Measurements from ENCODE around the gene PLAAT3.
"Not testable (repeated sequence)": the region's sequence is repeated elsewhere in the genome, so short reads cannot be mapped to it uniquely, and the experiment has no call there.

PLAAT3 gene

DNA sequence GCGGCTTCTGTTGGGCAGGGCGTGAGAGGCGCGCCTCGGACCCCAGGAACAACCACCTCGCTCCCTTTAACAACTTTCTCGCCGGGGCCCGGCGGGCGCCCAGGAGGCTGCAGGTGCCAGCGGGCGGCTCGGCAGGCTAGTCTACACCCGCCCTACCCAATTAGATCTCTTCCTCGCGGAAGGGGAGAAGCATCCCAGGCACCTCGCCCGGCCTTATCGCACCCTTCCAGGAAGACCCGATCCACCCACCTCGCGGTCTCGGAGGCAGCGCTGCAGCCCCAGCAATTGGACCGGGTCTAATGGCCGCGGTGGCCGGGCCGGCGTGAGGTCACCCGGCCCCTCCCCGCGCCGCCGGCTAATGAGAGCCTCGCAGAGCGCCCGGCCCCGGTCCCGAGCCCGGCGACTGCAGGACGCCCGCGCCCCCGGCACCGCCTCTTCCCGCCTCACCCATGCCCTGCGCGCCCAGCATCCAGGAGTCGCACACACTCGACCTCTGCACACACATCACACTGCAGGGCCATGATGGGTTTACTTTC lies at the start of gene PLAAT3:
TSS of gene PLAAT3 (minus strand) at position 298 of the 536 bp plus-strand sequence. CDS start 419 bp downstream, outside the sequence.
- peak; percentile 9 to 12 for DNase-seq (ENCODE audit: low read depth in 2 of 2)

- DNase-seq (ENCODE audit: low read depth in 2 of 2) = no peak
These were observed 49.6 kb upstream of the PLAAT3 start for GRCh38 chr11:63663809-63664208.

- no peak for DNase-seq (ENCODE audit: low read depth in 2 of 2)
These were observed 46.7 kb upstream of the PLAAT3 start for GRCh38 chr11:63660972-63661371.

DNA sequence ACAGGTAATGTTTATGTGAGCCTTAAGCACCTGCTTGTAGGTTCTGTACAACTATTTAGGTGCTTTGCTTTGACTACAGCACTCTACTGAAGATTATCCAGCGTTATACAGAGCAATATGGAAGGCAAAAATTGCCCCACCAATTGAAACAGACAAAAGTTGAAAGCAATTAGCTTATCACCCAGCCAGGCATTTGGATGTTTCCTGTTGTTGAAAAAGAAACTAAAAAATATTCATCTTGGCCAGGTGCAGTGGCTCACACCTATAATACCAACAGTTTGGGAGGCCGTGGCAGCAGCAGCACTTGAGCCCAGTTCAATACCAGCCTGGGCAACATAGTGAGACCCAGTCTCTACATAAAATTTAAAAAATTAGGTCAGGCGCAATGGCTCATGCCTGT lies 38.4 kb upstream of the PLAAT3 start:
- no peak for DNase-seq (ENCODE audit: low read depth in 2 of 2)

GRCh38 chr11:63643205-63643604 lies 29.0 kb upstream of the PLAAT3 start:
- DNase-seq (ENCODE audit: low read depth in 2 of 2) = no peak

GRCh38 chr11:63641727-63642126 lies 27.5 kb upstream of the PLAAT3 start:
- DNase-seq (ENCODE audit: low read depth in 2 of 2) = no peak

DNA sequence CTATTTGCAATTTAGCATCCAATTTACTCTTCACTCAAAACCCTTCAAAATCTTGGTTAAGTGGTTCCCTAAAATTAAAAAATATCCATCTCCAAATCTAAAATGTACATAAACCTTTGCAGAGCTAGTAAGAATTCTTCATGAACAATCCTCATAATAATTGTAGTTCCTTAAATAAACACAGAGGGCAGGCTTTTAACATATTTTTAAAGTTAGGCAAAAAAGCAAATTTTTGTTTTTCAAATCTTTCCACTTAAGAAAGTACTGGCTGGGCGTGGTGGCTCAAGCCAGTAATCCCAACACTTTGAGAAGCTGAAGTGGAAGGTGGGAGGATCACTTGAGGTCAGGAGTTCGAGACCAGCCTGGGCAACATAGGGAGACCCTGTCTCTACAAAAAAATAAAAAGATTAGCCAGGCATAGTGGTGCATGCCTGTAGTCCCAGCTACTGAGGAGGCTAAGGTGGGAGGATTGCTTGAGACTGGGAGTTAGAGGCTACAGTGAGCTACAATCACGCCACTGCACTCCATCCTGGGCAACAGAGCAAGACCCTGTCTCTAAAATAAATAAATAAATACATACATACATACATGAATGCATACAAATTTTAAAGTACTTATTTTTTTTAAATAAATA lies 25.1 kb upstream of the PLAAT3 start:
- no peak for DNase-seq (ENCODE audit: low read depth in 2 of 2)

GRCh38 chr11:63638436-63638835 lies 24.2 kb upstream of the PLAAT3 start:
- not testable (repeated sequence) for DNase-seq (ENCODE audit: low read depth in 2 of 2)

GRCh38 chr11:63635762-63636465 lies 21.7 kb upstream of the PLAAT3 start:
- DNase-seq (ENCODE audit: low read depth in 2 of 2) = peak; percentile 43 to 56

DNA sequence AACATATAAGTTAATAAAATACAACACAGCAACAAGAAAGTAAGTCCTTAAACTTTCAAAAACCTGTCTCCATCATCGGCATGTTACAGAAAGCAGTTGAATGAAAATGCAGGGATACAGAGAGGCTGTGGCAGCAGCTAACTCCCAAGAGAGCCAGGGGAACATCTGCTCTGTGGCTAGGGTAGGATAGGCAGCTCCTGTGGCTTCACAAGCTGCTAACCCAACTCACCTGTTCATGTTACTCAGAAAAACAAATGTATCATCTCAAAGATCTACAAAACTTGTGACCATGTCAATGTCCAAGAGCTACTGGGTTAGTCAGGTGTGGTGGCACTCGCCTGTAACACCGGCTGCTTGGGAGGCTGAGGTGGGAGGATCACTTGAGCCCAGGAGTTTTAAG lies 15.2 kb upstream of the PLAAT3 start:
- no peak for DNase-seq (ENCODE audit: low read depth in 2 of 2)

DNA sequence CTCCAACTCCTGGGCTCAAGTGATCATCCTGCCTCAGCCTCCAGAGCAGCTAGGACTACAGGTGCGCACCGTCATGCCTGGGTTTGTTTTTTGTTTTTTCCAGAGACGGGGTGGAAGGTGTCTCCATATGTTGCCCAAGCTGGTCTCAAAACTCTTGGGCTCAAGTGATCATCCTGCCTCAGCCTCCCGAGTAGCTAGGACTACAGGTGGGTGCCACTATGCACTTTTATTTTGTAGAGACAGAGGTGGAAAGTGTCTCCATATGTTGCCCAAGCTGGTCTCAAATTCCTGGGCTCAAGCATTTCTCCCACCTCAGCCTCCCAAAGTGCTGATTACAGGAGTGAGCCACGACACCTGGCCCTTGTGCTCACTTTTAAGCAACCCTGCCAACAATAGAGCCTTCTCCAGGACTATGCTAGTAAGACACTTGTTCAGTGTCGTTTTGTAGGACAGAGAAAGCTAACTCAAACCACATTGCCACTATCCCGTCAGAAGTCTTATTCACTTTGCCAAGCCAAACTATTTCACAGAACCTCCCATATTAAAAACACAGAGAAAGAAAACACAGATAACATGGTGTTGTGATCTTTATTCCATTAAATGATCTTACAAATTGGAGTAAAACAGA lies 9.4 kb upstream of the PLAAT3 start:
- no peak for DNase-seq (ENCODE audit: low read depth in 2 of 2)

DNA sequence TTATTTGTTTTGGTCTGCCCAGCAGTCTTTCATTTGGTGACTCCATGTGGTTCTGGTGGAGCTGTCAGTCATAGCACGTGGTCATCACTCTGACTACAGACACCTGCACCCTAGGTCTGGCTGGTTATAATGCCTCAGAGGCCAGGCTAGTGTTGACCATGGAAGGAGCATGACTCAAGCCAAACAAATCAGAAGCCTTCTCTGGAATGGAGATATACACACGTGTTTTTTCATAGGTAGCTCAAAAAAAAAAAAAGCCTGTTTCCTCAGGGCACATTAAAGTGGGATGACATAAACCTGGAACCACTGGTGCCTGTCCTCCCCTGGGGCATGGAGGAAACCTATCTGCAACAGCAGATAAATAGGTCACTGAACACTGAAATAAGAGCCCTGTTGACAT lies 8.1 kb upstream of the PLAAT3 start:
- no peak for DNase-seq (ENCODE audit: low read depth in 2 of 2)

- no peak for DNase-seq (ENCODE audit: low read depth in 2 of 2)
These were observed 6.8 kb upstream of the PLAAT3 start for GRCh38 chr11:63621071-63621470.

DNA sequence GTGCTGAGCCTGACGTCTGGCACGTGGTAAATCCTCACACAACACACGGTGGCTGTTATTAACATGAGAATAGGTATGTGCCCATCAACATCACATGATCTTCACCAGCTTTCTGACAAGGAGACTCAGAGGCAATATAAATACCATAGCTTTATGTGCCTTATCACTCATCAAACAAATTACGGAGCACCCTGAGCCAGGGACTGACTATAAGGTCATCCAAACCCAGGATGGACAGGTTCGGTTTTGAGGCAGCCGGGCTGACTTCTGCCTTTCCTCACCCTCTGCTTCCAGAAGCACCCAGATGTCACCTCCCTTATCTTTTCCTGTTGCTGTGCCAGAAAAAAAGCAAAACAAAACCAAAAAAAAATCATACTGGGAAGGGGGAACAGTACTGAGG lies 5.7 kb upstream of the PLAAT3 start:
- no peak for DNase-seq (ENCODE audit: low read depth in 2 of 2)

DNA sequence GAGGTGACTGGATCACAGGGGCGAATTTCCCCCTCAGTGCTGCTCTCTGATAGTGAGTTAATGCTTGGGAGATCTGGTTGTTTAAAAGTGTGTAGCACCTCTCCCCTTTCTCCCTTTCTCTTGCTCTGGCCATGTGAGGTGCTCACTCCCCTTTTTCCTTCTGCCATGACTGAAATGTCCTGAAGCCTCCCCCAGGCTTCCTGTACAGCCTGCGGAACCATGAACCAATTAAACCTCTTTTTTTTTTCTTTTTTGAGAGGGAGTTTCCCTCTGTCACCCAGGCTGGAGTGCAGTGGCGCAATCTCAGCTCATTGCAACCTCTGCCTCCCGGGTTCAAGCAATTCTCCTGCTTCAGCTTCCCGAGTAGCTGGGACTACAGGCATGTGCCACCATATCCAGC lies 3.5 kb upstream of the PLAAT3 start:
- DNase-seq (ENCODE audit: low read depth in 2 of 2) = not testable (repeated sequence)

- no peak for DNase-seq (ENCODE audit: low read depth in 2 of 2)
These were observed 2.7 kb upstream of the PLAAT3 start for GRCh38 chr11:63616953-63617352.

DNA sequence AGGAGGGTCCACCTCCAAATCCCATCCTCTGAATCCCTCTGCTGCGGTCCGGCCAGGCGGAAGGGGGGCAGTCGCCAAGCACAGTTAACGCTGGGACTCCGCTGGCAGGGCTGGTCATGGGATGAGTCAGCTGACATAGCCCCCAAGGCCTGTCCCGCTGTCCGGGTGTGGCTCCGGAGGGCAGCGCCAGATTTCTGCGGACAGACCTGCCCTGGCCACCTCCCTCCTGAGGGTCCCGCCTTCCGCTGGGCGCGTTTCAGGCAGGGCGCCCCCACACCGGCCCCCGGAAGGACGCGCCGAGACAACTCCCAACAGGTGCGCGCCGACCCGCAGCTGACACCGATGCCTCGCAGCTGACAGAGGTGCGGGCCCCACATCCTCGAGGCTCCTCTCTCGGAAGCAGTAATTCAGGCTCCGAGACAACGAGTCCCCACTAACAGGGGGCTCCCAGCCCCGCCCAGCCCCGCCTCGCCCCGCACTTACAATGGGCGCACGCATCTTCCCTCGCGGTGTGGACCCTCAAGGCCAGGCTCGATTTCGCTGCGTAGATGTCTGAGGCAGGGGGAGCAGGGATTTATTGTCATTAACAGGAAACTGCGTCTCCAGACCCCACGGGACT lies 607 bp downstream of the PLAAT3 start:
- DNase-seq (ENCODE audit: low read depth in 2 of 2) = peak in 1 of 2 donors; percentile 22

- DNase-seq (ENCODE audit: low read depth in 2 of 2) = no peak
These were observed 2.1 kb downstream of the PLAAT3 start for GRCh38 chr11:63612181-63612580.

- no peak for DNase-seq (ENCODE audit: low read depth in 2 of 2)
These were observed 2.9 kb downstream of the PLAAT3 start for GRCh38 chr11:63611395-63611747.

DNA sequence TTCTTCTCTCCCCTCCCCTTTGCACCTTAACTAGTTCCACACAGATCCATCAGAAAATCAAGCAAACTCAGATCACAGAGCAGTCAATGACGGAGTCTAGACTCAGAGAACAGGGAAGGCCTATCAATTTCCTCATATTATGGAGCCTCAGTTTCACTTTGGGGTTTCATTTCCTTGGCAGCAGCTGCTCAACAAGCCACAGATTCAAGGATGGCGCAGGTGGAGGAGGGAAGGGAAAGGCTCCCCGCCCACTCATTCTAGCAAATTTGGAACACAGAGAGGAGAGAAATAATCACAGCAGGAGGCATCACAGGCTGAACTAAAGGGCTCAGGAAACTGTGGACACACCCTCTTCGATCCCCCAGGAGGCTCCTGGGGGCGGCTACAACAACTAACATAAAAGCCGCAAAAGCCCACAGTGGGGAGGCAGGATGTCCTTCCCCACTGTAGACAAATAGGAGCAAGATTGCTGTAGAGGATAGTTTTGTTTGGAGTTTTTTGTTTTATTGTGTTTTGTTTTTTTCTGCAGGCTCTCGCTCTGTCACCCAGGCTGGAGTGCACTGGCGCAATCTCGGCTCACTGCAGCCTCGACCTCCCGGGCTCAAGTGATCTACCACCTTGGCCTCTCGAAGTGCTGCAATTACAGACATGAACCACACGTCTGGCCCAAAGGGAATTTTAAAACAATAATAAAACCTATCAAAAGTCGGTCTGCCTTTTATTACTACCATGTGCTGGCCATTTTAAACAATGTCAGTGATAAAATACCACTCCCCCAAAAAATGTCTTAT lies 3.4 kb downstream of the PLAAT3 start:
- DNase-seq (ENCODE audit: low read depth in 2 of 2) = no peak

GRCh38 chr11:63609971-63610580 lies 4.2 kb downstream of the PLAAT3 start:
- DNase-seq (ENCODE audit: low read depth in 2 of 2) = no peak
